ENCODE results near the gene SDK1.

DNA sequence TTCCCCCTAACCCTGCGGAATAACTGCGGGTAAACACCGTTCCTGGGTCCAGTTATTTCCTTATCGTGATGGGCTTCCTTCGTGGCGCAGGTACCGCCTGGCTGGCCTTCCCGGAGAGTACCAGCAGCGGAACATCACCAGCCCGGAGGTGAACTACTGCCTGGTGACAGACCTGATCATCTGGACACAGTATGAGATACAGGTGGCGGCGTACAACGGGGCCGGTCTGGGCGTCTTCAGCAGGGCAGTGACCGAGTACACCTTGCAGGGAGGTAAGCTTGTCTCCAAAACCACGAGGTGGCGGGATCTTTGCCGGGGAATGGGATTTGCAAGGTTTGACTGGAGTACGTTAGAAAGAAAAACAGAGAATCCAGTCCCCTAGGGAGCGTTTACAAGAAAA, 716.0 kb downstream of the SDK1 start:
- TF ChIP-seq, protein P1, sequence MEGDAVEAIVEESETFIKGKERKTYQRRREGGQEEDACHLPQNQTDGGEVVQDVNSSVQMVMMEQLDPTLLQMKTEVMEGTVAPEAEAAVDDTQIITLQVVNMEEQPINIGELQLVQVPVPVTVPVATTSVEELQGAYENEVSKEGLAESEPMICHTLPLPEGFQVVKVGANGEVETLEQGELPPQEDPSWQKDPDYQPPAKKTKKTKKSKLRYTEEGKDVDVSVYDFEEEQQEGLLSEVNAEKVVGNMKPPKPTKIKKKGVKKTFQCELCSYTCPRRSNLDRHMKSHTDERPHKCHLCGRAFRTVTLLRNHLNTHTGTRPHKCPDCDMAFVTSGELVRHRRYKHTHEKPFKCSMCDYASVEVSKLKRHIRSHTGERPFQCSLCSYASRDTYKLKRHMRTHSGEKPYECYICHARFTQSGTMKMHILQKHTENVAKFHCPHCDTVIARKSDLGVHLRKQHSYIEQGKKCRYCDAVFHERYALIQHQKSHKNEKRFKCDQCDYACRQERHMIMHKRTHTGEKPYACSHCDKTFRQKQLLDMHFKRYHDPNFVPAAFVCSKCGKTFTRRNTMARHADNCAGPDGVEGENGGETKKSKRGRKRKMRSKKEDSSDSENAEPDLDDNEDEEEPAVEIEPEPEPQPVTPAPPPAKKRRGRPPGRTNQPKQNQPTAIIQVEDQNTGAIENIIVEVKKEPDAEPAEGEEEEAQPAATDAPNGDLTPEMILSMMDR (IDR thresholded peaks at IDR 0.05), result no peak
- no peak for TF ChIP-seq POLR2A (IDR thresholded peaks at IDR 0.05)
